Kidney glomerular epithelial cell (primary cell): ENCODE data around the gene GRHL3.

Experiments
- DNase-seq: peaks from one replicate; lab custom pipeline; 2025; lab: John Stamatoyannopoulos, UW

Gene GRHL3

DNA sequence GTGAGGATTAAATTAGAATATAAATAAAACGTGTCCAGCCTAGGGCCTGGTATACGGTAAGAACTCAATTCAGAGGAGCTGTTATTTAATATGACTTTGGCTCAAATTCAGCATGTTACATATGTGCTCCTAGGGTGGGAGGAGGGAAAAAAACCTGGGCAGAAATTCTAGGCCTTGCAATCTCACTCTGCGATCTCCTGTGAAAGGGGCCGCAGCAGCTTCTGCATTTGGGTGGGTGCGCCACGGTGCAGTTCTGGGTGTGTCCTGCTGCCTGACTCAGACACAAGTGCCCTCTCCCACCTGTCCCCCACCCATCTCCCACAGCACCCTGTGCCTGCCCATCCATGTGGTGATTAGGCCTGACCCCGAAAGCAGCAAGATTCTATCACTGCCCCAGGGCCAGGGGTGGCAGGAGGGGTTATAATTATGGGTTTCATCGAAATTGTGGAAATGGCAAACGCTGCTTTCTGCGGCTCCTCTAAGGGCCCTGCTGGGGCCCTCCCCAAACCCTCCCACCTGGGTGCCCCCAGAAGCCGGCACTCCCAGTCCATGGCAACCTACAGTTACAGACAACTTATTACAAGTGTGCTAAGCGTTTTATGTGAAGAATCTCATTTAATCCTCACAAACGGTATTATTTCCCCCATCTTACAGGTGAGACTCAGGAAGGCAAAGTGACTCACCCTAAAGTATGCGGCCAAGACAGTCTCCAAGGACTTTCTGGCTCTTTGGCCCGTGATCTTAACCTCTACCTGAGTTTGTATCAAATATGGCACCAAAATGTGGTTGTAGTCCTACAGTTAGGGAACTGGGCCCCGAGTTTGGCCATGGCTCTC, 25.5 kb upstream of the GRHL3 start:
- no peak for DNase-seq

GRCh38 chr1:24294228-24294672, 24.9 kb upstream of the GRHL3 start:
- DNase-seq = peak; percentile 74

- DNase-seq = peak; percentile 83
Observed at GRCh38 chr1:24294716-24295371, 24.3 kb upstream of the GRHL3 start.

DNA sequence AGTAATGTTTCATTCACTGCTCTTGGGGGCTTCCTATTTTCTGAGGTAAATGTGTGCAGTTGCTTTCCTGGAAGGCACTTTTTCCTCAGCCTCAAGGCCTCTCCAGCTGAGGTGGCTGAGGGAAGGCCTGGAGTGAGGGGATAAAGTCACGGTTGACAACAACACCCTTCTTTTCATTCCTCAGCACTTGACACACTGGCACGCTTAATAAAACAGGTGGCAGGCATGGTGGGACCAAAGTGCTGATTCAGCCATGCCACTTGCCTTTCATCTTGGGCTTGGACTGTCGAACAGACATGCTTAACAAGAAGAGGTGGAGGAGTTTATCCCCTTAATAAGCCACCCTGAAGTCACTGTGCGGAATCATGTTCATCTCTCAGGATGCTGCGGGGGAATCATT, 23.6 kb upstream of the GRHL3 start:
- no peak for DNase-seq

DNA sequence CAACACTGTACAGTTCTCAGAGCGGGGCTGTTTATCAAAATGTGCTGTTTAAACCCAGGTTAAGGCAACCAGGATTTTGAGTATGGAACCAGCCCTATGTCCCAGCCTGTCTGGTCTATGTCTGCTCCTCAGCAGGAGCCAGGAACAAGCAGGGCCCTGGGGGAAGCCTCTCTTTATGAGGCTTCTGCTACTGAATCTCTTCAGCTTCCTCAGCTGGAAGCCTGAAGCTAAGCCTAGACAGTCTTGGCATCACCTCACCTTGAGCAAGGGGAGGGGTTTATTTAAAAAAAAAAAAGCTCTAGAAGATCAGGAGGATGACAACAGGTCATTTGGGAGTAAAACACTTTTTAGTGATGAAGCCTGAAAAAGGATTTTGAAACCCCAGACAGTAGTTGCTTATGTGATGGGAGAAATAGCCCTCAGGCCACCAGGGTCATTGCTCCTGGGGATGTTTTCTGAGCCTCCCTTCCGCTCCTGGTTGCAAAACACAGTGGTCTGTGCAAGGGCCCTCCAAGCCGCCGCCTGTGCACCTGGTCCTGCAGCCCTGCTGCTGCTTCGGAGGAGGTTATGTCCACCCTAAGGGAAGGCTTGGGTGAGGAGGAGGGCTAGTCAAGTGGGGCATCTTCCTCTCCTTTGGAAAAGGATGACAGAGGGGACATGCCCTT, 21.8 kb upstream of the GRHL3 start:
- no peak for DNase-seq

DNA sequence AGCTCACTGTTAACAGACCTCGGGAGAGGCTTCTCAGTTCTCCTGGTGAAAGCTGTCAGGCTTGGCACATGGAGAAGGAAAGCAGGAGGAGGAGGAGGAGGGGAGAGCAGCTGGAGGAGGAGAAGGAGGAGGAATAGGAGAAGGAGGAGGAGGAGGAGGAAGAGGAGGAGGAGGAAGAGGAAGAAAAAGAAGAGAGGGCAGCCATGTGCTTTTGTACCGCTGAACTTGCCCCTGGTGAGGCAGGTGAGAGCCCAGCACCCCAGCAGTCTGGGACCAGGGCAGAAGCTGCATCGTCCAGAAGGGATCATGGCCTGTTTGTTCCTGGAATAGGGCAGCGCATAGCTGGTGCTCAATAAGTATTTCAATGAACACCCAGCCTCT, 21.3 kb upstream of the GRHL3 start:
- DNase-seq = no peak

- DNase-seq = no peak
Observed at GRCh38 chr1:24298606-24299005, 20.6 kb upstream of the GRHL3 start.

- no peak for DNase-seq
Observed at GRCh38 chr1:24299901-24300300, 19.3 kb upstream of the GRHL3 start.

DNA sequence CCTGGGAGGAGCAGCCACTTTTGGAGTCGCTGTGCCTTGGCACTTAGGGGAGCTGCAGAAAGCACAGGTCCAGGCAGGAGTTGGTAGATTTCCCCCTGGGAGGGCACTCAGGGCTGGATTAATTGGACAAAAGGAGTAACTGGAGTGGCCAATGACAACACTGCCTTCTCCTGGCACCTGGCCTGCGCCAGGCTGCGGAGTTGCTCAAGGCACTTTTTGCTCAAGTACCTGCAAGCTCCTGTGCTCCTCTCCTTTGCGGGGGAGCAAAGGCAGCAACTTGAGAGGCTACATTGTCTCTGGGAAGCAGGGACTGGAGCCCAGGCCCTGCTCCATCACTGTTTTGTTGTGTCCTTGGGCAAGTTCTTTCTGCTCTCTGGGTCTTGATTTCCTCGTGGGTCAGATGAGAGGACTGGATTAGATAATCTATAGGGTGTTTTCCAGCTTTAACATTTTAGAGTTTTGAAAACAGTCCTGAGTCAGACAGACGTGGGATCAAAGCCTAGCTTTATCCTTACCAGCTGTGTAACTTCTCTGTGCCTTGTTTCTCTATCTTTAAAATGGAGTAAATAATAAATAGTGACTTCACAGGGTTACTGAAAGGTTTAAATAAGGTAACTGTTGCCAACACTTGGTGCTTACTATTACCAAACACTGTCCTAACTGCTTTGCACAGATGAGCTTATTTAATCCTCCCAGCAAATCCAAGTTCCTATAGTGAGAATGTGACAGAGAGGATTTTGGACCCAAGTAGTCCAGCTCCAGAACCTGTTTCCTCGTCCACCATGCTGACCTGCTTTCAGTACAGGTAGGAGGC, 18.0 kb upstream of the GRHL3 start:
- no peak for DNase-seq

DNA sequence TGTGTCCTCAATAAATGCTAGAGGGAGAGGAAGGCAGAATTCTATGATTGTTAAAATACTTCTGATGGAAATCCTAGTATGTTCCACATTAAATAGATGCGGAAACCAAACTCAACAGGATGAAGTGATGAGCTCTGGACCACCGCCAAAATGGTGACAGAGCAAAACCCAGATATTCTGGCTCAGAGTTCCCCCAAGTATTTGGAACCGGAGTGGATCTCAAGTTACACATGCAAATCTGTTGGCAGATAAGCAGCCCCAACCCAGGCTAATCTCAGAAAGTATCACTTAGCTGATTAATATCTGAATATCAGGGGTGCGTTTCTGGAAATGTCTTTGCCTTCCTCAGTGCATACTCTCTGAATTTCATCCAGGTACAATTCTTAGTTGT, 17.4 kb upstream of the GRHL3 start:
- DNase-seq = no peak

DNA sequence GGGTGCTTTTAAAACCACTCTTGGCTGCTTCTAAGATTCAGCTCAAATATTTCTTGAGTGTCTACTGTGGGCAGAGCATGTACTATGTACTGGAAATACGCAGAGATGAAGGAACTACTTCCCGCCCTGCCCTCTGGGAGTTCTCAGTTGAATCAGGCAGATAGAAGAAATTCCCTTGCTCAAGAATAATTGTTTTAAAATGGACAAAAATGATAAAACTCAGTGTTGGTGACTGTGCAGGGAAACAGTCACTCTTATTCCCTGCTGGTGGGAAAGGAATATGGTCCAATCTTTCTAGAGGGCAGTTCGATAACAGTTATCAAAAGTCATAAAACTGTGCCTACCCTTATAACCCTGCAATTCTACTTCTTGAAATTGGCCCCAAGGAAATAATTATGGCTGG, 16.9 kb upstream of the GRHL3 start:
- DNase-seq = no peak

DNA sequence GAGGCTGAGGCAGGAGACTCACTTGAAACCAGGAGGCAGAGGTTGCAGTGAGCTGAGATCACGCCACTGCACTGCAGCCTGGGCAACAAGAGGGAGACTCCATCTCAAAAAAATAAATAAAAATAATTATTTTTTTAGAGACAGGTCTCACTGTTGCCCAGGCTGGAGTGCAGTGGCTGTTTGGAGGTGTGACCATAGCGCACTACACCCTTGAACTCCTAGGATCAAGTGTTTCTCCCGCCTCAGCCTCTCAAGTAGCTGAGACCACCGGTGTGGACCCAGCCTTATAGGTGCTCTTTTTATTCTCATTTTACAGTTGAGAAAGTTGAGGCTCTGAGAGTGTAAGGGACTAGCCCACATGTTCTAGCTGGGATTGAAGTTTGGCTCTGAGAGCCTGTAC, 15.6 kb upstream of the GRHL3 start:
- DNase-seq = no peak

DNA sequence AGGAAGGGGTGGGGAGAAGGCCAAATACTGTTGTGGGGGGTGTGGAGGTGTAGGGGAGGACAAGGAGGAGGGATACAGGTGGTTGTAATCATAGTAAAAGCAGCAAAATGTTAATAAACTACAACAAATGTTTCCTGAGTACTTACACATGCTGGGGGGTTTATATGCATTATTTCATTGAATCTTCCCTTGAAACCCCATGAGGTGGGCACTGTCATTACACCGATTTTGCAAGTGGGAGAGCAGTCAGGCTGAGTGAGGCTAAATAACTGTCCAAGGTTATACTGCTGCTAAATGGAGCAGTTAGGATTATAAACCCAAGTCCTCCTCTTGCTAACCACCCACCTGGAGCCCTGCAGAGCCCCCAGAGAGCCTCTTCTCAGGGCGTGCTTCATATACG, 14.4 kb upstream of the GRHL3 start:
- DNase-seq = no peak

- no peak for DNase-seq
Observed at GRCh38 chr1:24308365-24309015, 10.7 kb upstream of the GRHL3 start.

DNA sequence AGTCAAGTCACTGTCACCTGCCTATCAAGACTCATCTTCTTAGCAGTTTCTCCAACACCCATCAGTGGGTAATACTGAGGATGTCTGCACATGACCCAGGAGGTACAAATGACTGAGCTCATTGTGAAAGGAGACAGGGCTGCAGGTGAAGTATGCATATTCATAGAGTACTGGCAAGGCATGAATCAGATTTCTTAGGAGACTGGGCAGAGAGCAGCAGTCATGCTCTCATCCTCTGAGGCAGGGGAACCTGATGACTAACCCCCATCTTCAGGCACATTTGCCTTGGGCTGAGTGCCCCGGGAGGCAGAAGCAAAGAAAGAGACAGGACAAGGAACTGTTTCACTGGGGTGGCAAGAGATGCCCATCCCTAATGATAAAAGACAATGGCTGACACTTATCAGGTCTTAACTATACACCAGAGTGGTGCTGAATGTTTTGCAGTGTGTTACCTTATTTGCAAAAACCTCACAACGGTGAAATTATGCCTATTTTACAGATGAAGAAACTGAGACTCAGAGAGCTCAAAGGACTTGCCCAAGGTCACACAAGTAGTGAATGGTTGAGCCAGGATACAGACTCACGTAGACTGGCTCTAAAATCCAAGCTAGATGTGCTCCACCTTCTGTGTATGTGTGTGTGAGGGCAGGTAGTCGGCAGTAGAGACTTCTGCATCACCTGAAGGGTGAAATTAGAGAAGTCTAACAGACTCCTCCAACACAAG, 9.2 kb upstream of the GRHL3 start:
- peak; percentile 75 for DNase-seq

GRCh38 chr1:24311234-24311633, 7.9 kb upstream of the GRHL3 start:
- DNase-seq = no peak

- no peak for DNase-seq
Observed at GRCh38 chr1:24311741-24312140, 7.4 kb upstream of the GRHL3 start.

DNA sequence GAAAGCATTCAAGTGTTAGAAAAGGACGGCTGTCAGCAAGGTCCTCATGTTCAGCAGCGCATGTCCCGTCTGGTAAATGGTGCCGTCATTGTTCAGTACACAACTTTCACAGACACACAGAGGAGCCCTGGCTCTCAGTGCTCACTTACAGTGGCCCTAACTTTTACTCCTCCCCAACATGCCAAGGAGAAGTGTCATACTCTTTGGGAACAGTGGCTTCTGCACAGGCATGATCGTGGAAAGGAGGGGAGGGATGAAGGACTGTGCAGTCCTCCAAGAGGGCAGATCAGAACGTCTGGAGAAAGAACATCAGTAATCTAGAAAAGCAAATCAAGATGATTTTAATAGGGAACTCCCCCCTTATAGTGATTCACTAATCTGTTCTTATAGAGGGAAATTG, 3.8 kb upstream of the GRHL3 start:
- DNase-seq = no peak

GRCh38 chr1:24316645-24317044, 2.5 kb upstream of the GRHL3 start:
- DNase-seq = no peak

GRCh38 chr1:24317081-24317480, 2.1 kb upstream of the GRHL3 start:
- no peak for DNase-seq

GRCh38 chr1:24317956-24318614, 1.1 kb upstream of the GRHL3 start:
- no peak for DNase-seq
